OCI-LY7 (cell line): ENCODE data around the gene ZFP90. TPM values are rescaled to one million over a fixed set of nuclear protein-coding genes. Genes with fewer than 3 reads are reported as not detected.
A peak's percentile ranks its signal among the peaks of the same experiment; 100 is the strongest.

Source experiments
- BruUV-seq: library from RNA; stranded (reverse); fragments of 400-500 nt; replicated peaks from 2 replicates; lab custom pipeline; 2021; lab: Mats Ljungman, UMichigan
- CTCF ChIA-PET: fragments of 300-600 bp; sonication (Branson Sonifier 250); formaldehyde crosslinking; loops from one replicate; lab custom pipeline; 2022; ENCODE audit warnings: antibody characterized with exemption; ENCODE audit not compliant: unreplicated experiment; lab: Charles Lee
- POLR2A ChIA-PET: fragments of 300-600 bp; sonication (Branson Sonifier 250); formaldehyde crosslinking; loops from one replicate; lab custom pipeline; 2022; ENCODE audit warnings: antibody characterized with exemption; lab: Charles Lee
- DNase-seq: peaks from one replicate; pipeline ENCODE4 v3.0.0-alpha.2; 2015; ENCODE audit warnings: low spot score
- H2AFZ ChIP-seq: fragments of 200-600 bp; sonication (generic), shearing (Covaris generic); 2 replicates; pipeline ENCODE4 v1.6.1; 2014; ENCODE audit warnings: mild to moderate bottlenecking, antibody characterized with exemption, low read length, moderate library complexity
- H3K27ac ChIP-seq: fragments of 200-600 bp; sonication (generic); 2 replicates; pipeline ENCODE4 v1.5.1; 2014; ENCODE audit warnings: mixed run types, low read depth, mild to moderate bottlenecking, moderate library complexity, low read length, inconsistent platforms; ENCODE audit not compliant: poor library complexity, severe bottlenecking
- H3K36me3 ChIP-seq: fragments of 200-600 bp; sonication (generic); 2 replicates; pipeline ENCODE4 v1.6.1; 2014; ENCODE audit warnings: mild to moderate bottlenecking, antibody characterized with exemption, low read length, moderate library complexity, mixed read lengths; ENCODE audit not compliant: insufficient read depth
- H3K4me1 ChIP-seq: fragments of 200-600 bp; sonication (generic); 2 replicates; pipeline ENCODE4 v1.5.1; 2014; ENCODE audit warnings: mild to moderate bottlenecking, low read length; ENCODE audit not compliant: insufficient read depth, poor library complexity, severe bottlenecking
- H3K4me2 ChIP-seq: fragments of 200-600 bp; sonication (generic); 2 replicates; pipeline ENCODE4 v1.6.1; 2014; ENCODE audit warnings: mild to moderate bottlenecking, low read length
- H3K4me3 ChIP-seq: fragments of 200-600 bp; sonication (generic); 2 replicates; pipeline ENCODE4 v1.5.1; 2014; ENCODE audit warnings: mild to moderate bottlenecking, low read depth, low read length; ENCODE audit not compliant: poor library complexity, severe bottlenecking
- H3K79me2 ChIP-seq: fragments of 200-600 bp; sonication (generic); 2 replicates; pipeline ENCODE4 v1.6.1; 2016; ENCODE audit warnings: low read depth, mild to moderate bottlenecking, low read length, moderate library complexity, mixed read lengths; ENCODE audit not compliant: insufficient read depth
- H3K9me2 ChIP-seq: fragments of 200-600 bp; sonication (generic); 2 replicates; pipeline ENCODE4 v1.6.1; 2016; ENCODE audit warnings: mild to moderate bottlenecking, low read length, mixed read lengths; ENCODE audit not compliant: insufficient read depth
- H3K9me3 ChIP-seq: fragments of 200-600 bp; sonication (generic); 2 replicates; pipeline ENCODE4 v1.6.1; 2014; ENCODE audit warnings: mild to moderate bottlenecking, mixed run types, low read length, mixed read lengths
- H4K20me1 ChIP-seq: fragments of 200-600 bp; sonication (generic); 2 replicates; pipeline ENCODE4 v1.6.1; 2014; ENCODE audit warnings: mild to moderate bottlenecking, antibody characterized with exemption, low read length, moderate library complexity, mixed read lengths; ENCODE audit not compliant: insufficient read depth
- CTCF ChIP-seq: fragments of 200-600 bp; sonication (generic); conservative IDR thresholded peaks from 2 replicates; pipeline ENCODE4 v1.5.1; 2014; ENCODE audit warnings: mild to moderate bottlenecking, antibody characterized with exemption, low read length, moderate library complexity, mixed read lengths
- EZH2phosphoT487 ChIP-seq: fragments of 200-600 bp; sonication (generic); IDR thresholded peaks from 2 replicates; pipeline ENCODE4 v1.6.1; 2018; ENCODE audit warnings: low read depth, borderline replicate concordance, mild to moderate bottlenecking, mixed run types, antibody characterized with exemption, low read length, moderate library complexity, mixed read lengths
- intact Hi-C: fragments of 100-400 bp; cut with micrococcal nuclease; formaldehyde crosslinking; loops from one replicate; pipeline ENCODE4 v1.10.0; 2022; ENCODE audit not compliant: unreplicated experiment
- total RNA-seq, 2 experiments: library from RNA; depleted of rRNA in 1 of 2; stranded (reverse); fragments of >200 nt in 1 of 2; shearing (Covaris generic) in 1 of 2; gene quantifications; 2 replicates each; pipeline ENCODE4 v1.2.3, GENCODE V29; 2014 to 2022

ZFP90 gene
- total RNA-seq, 2 experiments from 2014 or later: 14.1 to 27.0 TPM

- ChIA-PET CTCF (interaction anchor here (0.6 to 1.2 kb wide), 2 partner anchors 21 to 642 kb away, joined by 3 to 4 read pairs; no protein-coding TSS in a partner anchor), POLR2A (interaction anchor here (1.8 to 2.3 kb wide), 3 partner anchors 11 to 21 kb away, joined by 5 to 12 read pairs (median 8); no protein-coding TSS in a partner anchor)
- no peak for TF ChIP-seq CTCF
- Histone ChIP-seq H3K27ac (peak overlapping the region; percentile 79), H3K36me3 (peaks cover 15% of the 10 kb centered on the region; the same call in 1 of the 2 replicates), H2AFZ (peak overlapping the region; percentile 48; the same call in 1 of the 2 replicates), H3K4me2 (peak overlapping the region; percentile 89), H3K4me3 (peak overlapping the region; percentile 61), H4K20me1 (no peaks in the 10 kb centered on the region), H3K9me2 (no peaks in the 10 kb centered on the region), H3K4me1 (peaks cover 75% of the 10 kb centered on the region), H3K79me2 (no peaks in the 10 kb centered on the region), H3K9me3 (no peaks in the 10 kb centered on the region; the same call in 1 of the 2 replicates)
- peak; percentile 85 for DNase-seq
- BruUV-seq: no TSS peak
- intact Hi-C loops: loop anchor here (1.0 to 10.0 kb wide), 3 partner anchors 21 to 236 kb away; partner anchors contain the start of gene SMPD3
These were observed 48.1 kb upstream of the ZFP90 start for GRCh38 chr16:68490829-68491575.

GRCh38 chr16:68491576-68491950 lies 47.5 kb upstream of the ZFP90 start:
- H4K20me1 ChIP-seq: no peaks in the 10 kb centered on the region
- CTCF ChIA-PET: interaction anchor here (0.6 to 1.2 kb wide), 2 partner anchors 22 to 642 kb away, joined by 3 to 4 read pairs; no protein-coding TSS in a partner anchor
- intact Hi-C loops: loop anchor here (1.0 to 10.0 kb wide), 3 partner anchors 21 to 237 kb away; partner anchors contain the start of gene SMPD3
- H3K36me3 ChIP-seq: peaks cover 15% of the 10 kb centered on the region; the same call in 1 of the 2 replicates
- H3K27ac ChIP-seq: peak overlapping the region; percentile 79
- TF ChIP-seq EZH2phosphoT487 (no peak), CTCF (no peak)
- peak overlapping the region; percentile 89 for H3K4me2 ChIP-seq
- no peaks in the 10 kb centered on the region; the same call in 1 of the 2 replicates for H3K9me3 ChIP-seq
- POLR2A ChIA-PET: no interaction called here
- H3K4me1 ChIP-seq: peaks cover 70% of the 10 kb centered on the region
- no peaks in the 10 kb centered on the region for H3K9me2 ChIP-seq
- no TSS peak for BruUV-seq
- H3K79me2 ChIP-seq: no peaks in the 10 kb centered on the region
- H3K4me3 ChIP-seq: peak overlapping the region; percentile 61
- peak overlapping the region; percentile 48; the same call in 1 of the 2 replicates for H2AFZ ChIP-seq
- DNase-seq: no peak
